GM13976 (cell line): Measurements from ENCODE around the gene NMT2.

Experiments used
- DNase-seq: peaks from one replicate; pipeline ENCODE4 v3.0.0; 2012; ENCODE audit warnings: low spot score
- in situ Hi-C: fragments of 300-500 bp; cut with MboI; formaldehyde crosslinking; loops from one replicate; pipeline ENCODE4 v1.12.0; 2022; ENCODE audit warnings: low sequenced_read_pairs, mixed read lengths, inconsistent platforms; ENCODE audit not compliant: unreplicated experiment
- TF ChIP-seq, protein P1 (sequence below): IDR thresholded peaks from 2 replicates; pipeline ENCODE4 v1.5.1; 2012; ENCODE audit warnings: borderline replicate concordance, mild to moderate bottlenecking; ENCODE audit not compliant: insufficient read depth; ENCODE audit errors: extremely low read depth, missing control alignments, control extremely low read depth

Gene NMT2

DNA sequence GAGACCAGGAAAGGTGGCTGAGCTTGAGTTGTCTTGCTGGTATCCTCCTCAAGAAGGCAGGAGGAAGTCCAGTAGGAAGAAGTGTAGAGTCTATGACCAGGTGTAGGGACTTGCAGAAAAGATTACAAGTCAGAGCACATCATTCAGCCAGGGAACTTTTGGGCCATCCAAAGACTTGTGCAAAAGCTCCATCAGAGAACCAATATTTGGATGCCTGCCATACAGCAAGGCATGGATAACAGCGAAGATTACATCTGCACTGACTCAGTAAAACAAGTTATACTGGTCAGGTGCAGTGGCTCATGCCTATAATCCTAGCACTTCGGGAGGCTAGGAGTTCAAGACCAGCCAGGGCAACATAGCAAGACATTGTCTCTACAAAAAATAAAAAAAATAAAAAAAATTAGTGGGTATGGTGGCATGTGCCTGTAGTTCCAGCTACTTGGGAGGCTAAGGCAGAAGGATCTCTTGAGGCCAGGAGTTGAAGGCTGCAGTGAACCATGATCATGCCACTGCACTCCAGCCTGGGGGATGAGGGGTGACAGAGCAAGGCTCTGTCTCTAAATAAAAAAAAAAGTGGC, 13.2 kb upstream of the NMT2 start:
- TF ChIP-seq, protein P1, sequence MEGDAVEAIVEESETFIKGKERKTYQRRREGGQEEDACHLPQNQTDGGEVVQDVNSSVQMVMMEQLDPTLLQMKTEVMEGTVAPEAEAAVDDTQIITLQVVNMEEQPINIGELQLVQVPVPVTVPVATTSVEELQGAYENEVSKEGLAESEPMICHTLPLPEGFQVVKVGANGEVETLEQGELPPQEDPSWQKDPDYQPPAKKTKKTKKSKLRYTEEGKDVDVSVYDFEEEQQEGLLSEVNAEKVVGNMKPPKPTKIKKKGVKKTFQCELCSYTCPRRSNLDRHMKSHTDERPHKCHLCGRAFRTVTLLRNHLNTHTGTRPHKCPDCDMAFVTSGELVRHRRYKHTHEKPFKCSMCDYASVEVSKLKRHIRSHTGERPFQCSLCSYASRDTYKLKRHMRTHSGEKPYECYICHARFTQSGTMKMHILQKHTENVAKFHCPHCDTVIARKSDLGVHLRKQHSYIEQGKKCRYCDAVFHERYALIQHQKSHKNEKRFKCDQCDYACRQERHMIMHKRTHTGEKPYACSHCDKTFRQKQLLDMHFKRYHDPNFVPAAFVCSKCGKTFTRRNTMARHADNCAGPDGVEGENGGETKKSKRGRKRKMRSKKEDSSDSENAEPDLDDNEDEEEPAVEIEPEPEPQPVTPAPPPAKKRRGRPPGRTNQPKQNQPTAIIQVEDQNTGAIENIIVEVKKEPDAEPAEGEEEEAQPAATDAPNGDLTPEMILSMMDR: no peak
- in situ Hi-C loops: no loop called here
- no peak for DNase-seq

GRCh38 chr10:15180736-15181135, 12.2 kb upstream of the NMT2 start:
- in situ Hi-C loops: no loop called here
- TF ChIP-seq, protein P1: no peak
- DNase-seq: no peak

GRCh38 chr10:15176269-15176668, 7.8 kb upstream of the NMT2 start:
- in situ Hi-C loops: no loop called here
- TF ChIP-seq, protein P1: no peak
- no peak for DNase-seq

DNA sequence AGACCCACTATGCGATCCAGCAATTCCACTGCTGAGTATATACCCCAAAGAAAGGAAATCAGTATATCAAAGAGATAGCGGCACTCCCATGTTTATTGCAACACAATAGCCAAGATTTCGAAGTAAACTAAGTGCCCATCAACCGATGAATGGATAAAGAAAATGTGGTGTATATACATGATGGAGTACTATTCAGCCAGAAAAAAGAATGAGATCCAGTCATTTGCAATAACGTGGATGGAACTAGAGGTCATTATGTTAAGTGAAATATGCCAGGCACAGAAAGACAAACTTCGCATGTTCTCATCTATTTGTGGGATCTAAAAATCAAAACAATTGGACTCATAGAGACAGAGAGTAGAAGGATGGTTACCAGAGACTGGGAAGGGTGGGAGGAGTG, 7.1 kb upstream of the NMT2 start:
- no peak for DNase-seq
- TF ChIP-seq, protein P1: no peak
- in situ Hi-C loops: no loop called here

DNA sequence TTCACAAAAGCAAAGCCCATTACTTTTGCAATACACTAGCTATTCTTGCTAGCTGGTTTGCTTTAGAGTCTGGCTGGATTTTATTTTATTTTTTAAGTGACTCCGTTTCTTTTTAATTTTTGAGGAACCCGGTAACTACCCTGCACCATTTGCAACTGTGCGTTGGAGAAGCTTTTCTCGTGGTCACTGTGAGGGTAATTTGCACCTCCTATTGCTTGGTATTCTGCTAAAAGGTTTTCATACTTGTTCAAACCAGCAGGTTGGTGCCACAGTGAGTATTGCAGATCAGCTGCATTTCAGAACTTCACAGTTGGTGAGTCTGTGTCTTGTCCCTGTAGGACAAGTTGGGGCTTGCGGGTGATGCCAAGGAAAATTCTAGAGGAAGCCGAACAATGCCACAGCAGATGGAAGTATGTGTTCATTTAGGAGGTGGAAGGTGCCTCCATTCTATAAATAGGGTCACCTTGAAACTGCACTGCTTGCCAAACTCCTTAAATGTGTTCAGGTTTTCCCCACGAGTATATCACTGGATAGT, 3.9 kb upstream of the NMT2 start:
- TF ChIP-seq, protein P1: no peak
- no peak for DNase-seq
- in situ Hi-C loops: no loop called here

GRCh38 chr10:15169555-15170401, 1.3 kb upstream of the NMT2 start:
- DNase-seq: no peak
- in situ Hi-C loops: no loop called here
- TF ChIP-seq, protein P1: no peak
